GM18519 (cell line): ENCODE data around the gene SLC35A4.
A peak's percentile ranks its signal among the peaks of the same experiment; 100 is the strongest.

ENCODE experiments used
- ATAC-seq: cut with Tn5 transposase; IDR thresholded peaks from one replicate; pipeline ENCODE4 v1.9.1; 2021; ENCODE audit warnings: mild to moderate bottlenecking, moderate library complexity; ENCODE audit not compliant: unreplicated experiment, low FRiP score

The SLC35A4 gene, protein sequence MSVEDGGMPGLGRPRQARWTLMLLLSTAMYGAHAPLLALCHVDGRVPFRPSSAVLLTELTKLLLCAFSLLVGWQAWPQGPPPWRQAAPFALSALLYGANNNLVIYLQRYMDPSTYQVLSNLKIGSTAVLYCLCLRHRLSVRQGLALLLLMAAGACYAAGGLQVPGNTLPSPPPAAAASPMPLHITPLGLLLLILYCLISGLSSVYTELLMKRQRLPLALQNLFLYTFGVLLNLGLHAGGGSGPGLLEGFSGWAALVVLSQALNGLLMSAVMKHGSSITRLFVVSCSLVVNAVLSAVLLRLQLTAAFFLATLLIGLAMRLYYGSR

DNA sequence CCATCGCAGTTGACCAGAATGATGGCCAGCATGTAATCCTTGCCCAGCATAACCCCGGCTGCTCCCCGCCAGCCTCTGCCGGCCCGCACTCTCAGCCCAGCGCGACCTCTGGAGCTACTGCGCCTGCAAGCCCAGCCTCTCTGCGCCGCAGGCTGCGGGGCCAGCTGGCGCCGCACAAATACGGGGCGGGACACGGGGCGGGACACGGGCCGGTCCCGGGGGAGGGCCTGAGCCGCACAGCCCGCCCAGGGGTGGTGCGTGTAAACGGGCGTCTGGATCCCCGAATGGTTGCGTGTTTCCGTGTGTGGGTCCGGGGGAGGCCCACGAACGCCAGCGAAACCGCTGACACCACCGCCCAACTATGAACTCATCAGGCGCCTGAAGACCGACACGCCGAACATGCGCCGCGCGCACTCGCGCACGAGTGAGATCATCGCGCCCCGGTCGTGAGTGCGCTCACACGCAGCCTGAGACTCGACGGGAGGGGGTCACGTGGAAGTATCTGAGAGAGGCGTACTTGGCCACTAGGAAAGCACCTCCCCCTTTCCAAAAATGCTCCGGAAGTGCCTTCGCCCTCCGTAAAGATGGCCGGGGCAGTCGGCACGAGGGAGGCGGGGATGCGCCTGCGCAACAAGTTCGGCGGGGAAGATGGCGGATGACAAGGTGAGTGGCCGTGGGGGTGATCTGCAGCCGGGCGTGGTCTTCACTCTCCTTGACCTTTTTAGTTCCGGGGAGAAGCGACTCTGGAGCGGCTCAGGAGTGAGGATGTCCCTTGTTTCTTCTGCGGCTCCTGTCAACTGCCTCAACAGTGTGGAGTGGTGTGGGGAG is at the start of gene SLC35A4, which contains the start of gene APBB3:
TSS of gene SLC35A4 (plus strand) at position 633 of the 828 bp plus-strand sequence. CDS start 2,342 bp downstream, outside the sequence.
TSS of gene APBB3 (minus strand) at position 403 of the 828 bp plus-strand sequence. CDS start at position 50, 353 bp downstream.
- peak; percentile 82 for ATAC-seq

DNA sequence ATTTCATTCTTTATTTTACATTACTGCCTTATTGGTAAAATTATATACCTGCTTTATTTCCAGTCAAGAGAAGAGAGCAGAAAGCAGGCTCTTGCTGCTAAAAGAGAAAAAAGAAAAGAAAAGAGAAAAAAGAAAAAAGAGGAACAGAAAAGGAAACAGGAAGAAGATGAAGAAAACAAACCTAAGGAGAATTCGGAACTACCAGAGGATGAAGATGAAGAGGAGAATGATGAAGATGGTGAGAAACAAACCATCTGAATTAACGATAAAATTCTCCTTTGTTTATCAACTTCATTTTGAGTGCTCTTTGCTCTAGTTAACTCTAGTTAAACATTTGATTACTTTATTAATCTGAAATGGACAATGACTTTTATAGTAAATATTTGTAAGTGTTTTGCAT is 40.6 kb upstream of the SLC35A4 start:
- ATAC-seq = no peak

DNA sequence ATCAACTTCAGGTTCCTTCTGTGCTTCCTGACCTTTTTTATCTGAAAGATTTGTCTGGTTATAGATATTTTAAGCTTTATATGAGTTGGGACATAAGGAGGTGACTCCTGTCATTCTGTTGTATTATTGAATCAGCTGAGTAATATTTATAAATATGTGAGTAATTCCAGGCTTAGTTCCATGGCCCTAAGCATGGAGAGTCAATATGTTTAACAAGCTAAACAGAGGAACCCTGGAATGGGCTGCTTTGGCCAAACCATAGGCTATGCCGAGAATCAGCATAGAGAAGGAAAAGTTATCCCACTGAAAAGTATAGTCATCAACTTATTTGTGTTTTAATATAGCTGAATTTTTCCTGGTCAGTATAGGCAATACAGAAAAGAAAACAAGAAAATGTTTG is 24.4 kb upstream of the SLC35A4 start:
- ATAC-seq = no peak

DNA sequence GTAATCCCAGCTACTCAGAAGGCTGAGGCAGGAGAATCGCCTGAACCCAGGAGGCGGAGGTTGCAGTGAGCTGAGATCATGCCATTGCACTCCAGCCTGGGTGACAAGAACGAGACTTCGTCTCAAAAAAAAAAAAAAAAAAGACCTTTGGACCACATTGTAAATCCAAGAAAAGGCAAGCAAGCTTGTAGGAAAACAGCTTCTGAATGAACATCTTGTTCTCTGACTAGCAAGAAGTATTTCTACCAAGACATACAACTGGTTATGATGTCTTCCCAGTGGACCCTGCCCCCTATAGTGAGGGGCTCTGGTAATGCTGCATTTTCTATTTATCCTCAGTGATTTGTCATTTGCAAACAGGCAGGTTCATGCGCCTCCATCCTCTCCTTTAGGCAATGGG is 21.7 kb upstream of the SLC35A4 start:
- no peak for ATAC-seq

DNA sequence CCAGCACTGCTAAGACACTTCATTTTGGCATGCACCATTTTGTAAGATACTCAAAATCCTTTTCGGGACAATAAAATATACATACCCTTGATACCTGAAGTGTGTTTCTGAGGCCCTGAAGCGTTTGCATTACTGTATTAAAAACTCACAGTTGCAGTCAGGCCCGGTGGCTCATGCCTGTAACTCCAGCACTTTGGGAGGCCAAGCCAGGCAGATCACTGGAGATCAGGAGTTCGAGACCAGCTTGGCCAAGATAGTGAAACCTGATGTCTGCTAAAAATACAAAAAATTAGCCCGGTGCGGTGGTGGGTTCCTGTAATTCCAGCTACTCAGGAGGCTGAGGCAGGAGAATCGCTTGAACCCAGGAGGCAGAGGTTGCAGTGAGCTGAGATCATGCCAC is 19.6 kb upstream of the SLC35A4 start:
- ATAC-seq = no peak

DNA sequence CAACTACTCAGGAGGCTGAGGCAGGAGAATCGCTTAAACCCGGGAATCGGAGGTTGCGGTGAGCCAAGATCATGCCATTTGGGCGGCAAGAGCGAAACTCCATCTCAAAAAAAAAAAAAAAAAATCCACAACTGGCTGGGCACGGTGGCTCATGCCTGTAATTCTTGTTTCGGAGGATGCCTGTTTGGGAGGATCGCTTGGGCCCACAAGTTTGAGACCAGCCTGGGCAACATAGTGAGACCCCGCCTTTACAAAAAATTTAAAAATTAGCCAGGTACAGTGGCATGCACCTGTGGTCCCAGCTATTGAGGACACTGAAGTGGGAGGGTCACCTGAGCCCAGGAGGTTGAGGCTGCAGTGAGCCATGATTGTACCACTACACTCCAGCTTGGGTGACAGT is 19.0 kb upstream of the SLC35A4 start:
- no peak for ATAC-seq

DNA sequence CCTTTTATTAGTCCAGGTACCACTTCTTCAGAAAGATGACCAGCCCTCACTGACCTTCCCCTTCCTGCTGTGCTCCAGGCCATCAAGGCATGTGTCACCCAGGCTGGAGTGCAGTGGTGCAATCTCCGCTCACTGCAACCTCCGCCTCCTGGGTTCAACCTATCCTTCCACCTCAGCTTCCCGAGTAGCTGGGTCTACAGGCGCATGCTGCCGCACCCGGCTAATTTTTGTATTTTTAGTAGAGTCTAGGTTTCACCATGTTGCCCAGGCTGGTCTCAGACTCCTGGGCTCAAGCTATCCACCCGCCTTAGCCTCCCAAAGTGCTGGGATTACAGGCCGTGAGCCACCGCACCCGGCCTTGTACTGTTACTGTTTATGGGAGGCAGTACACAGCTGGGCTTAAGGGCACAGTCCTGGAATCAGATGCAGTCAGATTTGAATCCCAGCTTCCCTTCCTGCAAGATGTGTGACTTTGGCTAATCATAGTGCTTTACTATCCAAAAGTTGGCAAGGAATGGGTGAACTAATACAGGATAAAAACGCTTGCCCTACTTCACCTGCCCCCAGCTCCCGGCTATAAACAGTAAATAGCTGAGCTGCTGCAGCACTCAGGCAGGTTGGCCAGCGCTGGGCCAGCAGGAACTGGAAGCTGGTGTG is 17.6 kb upstream of the SLC35A4 start:
- ATAC-seq = no peak

DNA sequence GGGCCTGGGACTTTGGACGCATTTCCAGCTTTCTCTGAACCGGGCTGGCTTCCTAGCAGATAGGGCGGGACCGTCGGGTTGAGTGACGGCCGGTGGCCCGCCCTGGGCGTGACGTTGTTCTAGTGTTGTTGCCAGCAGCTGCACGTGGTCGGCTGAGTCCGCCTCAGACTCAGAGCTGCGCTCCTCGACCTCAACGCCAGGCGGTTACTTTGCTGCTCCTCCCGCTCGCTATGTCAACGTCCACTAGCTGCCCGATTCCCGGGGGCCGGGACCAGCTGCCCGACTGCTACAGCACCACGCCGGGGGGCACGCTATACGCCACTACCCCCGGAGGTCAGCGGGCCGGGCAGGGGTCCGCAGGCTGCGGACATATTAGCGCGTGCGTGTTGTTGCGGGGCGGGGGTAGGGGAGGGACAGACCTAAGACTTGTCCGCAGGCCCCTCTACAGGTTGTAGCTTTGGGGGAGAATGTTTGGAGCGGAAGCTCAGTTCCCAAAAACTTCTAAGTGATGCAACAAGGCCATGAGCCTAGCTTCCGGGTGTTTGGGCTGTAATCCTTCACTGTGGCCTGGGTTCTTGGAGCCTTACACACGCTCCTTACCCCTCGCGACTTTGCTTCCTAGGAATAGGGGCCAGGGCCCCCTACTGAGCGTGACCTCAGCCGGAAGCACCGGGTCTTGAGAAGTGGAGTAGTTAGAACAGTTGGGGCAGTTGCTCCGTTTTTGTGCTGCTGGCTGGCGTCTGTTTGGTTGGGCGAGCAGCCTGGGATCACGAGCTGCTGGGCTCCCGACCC is 16.9 kb upstream of the SLC35A4 start, which contains the start of gene EIF4EBP3:
TSS of gene EIF4EBP3 (plus strand) at position 155 of the 792 bp plus-strand sequence. CDS start at position 231, 76 bp downstream.
- peak; percentile 97 for ATAC-seq

DNA sequence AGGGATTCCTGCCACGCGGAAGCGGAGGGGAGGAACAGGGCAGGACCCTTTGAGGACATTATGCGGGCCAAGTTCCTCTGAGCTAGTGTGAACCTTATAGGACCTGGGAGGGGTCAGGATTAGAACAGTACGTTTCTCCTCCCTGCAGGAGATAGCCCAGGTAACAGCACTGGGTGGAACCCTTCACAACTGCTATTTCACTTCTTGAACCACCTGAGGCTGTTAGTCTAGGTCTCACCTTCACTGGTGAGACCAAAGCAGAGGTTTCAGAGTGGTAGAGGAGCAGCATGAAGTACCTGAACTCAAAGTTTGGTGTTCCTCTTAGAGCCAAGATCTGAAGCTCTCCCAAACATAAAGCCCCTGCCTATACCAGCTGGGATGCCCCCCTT is 16.3 kb upstream of the SLC35A4 start:
- ATAC-seq = no peak

DNA sequence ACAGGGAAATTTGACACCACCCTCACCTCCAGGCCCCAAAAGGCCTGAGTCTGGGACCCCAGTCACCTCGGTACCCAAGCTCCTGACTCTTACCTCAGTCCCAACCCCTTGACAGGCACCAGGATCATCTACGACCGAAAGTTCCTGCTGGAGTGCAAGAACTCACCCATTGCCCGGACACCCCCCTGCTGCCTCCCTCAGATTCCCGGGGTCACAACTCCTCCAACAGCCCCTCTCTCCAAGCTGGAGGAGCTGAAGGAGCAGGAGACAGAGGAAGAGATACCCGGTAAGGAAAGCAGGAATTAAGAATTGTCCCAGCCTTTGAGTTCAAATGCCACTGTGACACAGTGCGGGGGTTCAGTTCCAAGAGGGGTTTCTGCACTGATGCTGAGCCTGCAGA is 15.8 kb upstream of the SLC35A4 start:
- no peak for ATAC-seq

DNA sequence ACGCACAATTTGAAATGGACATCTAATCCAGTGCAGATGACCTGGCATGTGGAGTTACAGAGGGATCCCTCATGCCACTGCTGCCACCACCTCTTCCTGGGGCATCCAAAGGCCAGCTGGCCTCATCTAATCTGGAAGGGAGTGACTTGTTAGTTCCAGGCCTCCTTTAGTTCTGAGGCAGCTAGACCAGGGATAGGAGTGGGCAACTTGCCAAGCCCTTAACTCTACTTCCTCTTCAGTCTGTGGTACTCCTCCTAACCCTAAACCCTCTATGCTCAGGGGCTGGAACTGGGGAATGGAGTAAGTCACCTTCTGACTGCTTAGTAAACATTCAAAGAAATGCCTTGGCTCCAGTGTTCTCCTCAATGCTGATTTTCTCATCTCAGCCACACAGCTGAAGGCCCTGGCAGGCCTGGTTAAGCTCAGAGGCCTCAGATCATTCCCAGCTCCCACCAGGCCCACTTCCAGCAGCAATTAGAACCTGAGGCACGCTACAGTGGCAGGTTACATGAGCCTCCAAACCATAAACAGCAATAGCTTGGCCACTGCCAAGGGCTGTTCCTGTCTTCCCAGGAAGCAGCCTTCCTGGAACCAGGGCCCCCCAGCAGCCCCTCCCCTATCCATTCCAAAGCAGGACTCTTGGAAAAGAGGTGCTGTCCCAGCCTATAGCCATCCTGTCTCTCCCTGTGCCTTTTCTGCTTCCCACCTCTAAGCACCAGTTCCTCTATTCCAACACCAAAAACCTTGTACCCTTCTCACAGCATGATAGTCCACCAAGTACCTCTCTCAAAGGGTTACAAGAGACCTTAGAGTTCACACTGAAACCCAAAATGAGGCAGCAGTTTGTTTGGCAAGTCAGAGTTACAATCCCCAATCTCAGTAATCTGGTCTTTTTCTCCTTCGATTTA is 15.1 kb upstream of the SLC35A4 start:
- ATAC-seq = no peak

DNA sequence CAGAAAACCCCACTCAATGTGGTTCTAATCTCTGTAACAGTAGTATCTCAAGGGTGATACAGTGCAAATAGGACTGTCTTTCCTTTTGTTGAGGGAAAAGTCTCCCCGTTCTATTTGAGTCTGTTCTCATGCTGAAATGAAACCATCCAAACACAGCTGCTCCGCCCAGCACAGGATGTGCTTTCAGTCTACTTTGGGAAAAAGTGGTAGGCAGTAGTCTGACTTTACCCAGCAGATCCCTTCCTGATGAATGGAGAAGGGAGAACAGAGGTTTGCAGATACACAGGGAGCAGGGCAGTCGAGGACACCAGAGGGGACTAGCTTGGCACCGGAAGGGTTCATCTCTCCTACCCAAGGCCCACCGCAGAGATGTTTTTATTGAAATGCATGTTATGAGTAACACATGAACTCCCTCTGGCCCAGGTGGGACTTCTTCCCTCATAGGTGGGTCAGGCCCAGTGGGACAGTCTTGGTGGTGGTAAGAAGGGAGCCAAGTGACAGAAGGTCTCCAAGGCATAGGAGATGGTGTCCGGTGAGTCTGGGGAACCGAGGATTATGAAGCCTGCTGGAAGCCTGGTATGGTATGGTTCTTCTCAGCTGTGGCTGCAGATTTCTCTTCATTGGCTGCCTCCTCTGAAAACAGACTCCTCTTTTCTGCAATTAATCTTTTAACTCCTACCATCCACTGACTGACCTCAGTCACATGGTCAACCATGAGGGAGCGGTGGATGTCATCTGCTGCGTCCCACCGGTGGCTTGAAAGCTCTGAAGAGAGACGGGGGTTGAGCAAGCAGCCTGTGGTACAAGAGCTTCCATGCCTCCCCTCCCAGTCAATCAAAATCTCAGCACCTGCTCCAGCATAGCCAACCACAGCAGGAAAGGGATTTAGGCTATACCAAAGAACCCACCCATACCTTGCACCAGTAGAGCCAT is 14.2 kb upstream of the SLC35A4 start:
- no peak for ATAC-seq

DNA sequence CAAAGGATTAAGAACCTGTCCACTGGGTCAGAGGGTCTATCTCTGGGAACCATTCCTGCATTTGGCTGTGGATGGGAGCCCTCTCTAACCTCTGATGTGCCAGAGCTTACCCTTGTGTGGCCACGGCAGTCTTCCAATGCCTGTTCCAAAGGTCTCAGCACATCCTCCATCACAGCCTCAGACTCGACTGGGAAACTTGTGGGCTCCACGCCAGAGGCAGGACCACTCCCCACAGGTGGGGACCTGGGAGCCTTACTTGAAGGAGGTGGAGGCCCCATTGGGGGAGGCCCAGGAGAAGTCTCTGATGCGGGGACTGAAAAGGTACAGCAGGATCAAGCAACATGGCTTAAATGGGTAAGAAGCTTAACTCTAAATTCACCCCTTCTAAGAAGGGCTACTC is 12.8 kb upstream of the SLC35A4 start:
- ATAC-seq = no peak

DNA sequence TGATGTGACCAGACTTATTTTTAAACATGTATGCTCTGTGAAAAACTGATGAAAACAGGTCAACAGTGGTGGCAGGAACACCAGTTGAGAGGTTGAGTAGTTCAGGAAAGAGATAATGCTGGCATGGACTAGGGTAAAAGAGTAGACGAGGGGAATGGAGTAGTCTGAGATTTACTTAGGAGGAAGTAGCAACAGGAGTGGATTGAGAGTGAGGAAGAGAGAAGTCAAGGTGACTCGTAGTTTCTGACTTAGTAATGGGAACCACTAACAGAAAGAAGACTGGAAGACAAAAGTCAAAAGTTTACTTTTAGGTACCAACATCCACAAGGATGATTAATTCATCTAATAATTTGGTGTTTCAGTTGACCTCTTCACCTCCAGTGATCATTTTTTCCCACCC is 11.0 kb upstream of the SLC35A4 start:
- ATAC-seq = no peak

DNA sequence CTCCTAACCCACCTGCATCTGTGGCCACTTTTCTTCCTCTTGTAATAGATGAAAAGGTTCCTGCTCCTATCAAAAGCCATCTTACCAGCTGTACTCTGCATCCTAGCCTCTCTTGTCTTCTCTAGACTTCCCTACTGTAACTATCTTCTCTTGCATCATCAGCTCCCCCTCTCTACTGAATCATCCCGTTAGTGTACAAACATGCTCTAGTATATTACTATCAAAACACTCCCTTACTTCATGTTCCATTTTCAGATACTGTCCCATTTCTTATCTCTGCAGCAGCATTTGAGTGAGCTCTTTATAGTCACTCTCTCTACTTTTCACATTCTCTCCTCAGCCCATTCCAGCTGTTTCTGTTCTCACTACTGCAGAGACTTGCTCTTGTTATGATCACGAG is 10.2 kb upstream of the SLC35A4 start:
- ATAC-seq = no peak

DNA sequence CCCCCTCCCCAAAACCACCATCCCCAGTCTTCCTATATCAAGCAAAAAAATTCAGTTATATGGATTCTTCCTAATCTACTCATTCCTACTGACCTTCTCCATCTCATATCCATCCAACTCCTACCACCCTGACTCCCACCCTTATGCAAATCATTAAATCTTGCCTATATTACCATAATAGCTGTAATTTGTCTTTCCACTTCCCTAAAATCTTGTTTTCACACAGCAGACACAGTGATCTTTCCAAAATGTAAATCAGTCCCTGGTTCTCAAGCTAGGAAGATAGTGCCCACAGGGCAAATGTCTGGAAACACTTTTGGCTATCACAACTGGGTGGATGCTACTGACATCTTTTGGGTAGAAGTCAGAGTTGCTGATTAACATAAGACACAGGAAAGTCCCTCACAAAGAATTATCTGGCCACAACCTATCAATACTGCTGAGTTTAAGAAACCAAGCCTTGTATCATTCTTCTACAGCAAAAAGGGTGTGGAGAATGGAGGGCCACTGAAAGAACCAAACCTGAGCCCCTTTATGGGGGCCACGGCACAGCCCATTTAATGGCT is 8.8 kb upstream of the SLC35A4 start:
- no peak for ATAC-seq

DNA sequence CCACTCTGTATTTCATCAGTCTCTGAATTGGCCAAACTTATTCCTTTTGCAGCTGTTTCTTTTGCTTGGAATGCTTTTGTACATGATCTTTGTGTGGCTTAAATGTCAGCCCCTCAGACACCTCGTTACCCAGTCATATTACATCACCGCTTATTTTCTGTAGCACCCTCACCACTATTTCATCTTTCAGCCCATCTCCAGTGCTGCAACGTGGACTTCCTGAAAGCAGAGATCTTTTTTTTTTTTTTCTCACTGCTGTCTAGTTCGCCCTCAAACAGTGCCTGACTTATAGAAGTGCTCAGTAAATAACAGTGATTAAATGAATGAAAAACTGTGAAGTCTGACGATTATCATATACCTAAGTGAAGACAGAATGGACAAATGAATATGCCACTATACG is 8.2 kb upstream of the SLC35A4 start:
- no peak for ATAC-seq
